Glutamatergic neuron (in vitro differentiated cells): Measurements from ENCODE around the gene NBAS. TPM values are rescaled to one million over a fixed set of nuclear protein-coding genes. Genes with fewer than 3 reads are reported as not detected.

Source experiments
- DNase-seq: peaks from one replicate; pipeline ENCODE4 v3.0.0; 2022
- H3K27ac Mint-ChIP-seq: one replicate; pipeline ENCODE4 v1.8.0; 2020; ENCODE audit warnings: mild to moderate bottlenecking, mixed read lengths, inconsistent platforms; ENCODE audit not compliant: unreplicated experiment
- H3K27me3 Mint-ChIP-seq: one replicate; pipeline ENCODE4 v1.8.0; 2020; ENCODE audit warnings: mild to moderate bottlenecking, moderate library complexity, mixed read lengths, inconsistent platforms; ENCODE audit not compliant: unreplicated experiment
- H3K36me3 Mint-ChIP-seq: one replicate; pipeline ENCODE4 v1.8.0; 2020; ENCODE audit warnings: mild to moderate bottlenecking, mixed read lengths, inconsistent platforms; ENCODE audit not compliant: unreplicated experiment
- H3K4me1 Mint-ChIP-seq: one replicate; pipeline ENCODE4 v1.8.0; 2020; ENCODE audit warnings: mild to moderate bottlenecking, low read depth, mixed read lengths, inconsistent platforms; ENCODE audit not compliant: unreplicated experiment
- H3K4me3 Mint-ChIP-seq: one replicate; pipeline ENCODE4 v1.8.0; 2020; ENCODE audit warnings: mild to moderate bottlenecking, mixed read lengths, inconsistent platforms; ENCODE audit not compliant: unreplicated experiment
- H3K9me3 Mint-ChIP-seq: one replicate; pipeline ENCODE4 v1.8.0; 2020; ENCODE audit warnings: mild to moderate bottlenecking, moderate library complexity, mixed read lengths, inconsistent platforms; ENCODE audit not compliant: unreplicated experiment
- total RNA-seq: library from RNA; stranded (reverse); fragmentation: NEBNext Ultra II Directional; extraction: Animal tissue kit (Norgen Biotek cat#: 25700); gene quantifications from one replicate; pipeline ENCODE4 v1.2.1, GENCODE V29; 2021; ENCODE audit not compliant: unreplicated experiment
- TF ChIP-seq, protein P1 (sequence below): fragments of 200-600 bp; sonication (generic); IDR thresholded peaks from one replicate; pipeline ENCODE4 v1.5.0; 2021; ENCODE audit not compliant: partially characterized antibody, unreplicated experiment

The NBAS gene
- total RNA-seq, 1 donor from 2014 or later = 46.1 TPM

GRCh38 chr2:15492773-15493325 lies 68.3 kb downstream of the NBAS start:
- TF ChIP-seq, protein P1, sequence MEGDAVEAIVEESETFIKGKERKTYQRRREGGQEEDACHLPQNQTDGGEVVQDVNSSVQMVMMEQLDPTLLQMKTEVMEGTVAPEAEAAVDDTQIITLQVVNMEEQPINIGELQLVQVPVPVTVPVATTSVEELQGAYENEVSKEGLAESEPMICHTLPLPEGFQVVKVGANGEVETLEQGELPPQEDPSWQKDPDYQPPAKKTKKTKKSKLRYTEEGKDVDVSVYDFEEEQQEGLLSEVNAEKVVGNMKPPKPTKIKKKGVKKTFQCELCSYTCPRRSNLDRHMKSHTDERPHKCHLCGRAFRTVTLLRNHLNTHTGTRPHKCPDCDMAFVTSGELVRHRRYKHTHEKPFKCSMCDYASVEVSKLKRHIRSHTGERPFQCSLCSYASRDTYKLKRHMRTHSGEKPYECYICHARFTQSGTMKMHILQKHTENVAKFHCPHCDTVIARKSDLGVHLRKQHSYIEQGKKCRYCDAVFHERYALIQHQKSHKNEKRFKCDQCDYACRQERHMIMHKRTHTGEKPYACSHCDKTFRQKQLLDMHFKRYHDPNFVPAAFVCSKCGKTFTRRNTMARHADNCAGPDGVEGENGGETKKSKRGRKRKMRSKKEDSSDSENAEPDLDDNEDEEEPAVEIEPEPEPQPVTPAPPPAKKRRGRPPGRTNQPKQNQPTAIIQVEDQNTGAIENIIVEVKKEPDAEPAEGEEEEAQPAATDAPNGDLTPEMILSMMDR = no peak
- Mint-ChIP-seq H3K9me3 (no peaks in the 10 kb centered on the region), H3K36me3 (no peaks in the 10 kb centered on the region), H3K4me1 (no peaks in the 10 kb centered on the region), H3K27me3 (peaks cover 2% of the 10 kb centered on the region), H3K27ac (no peak overlapping the region), H3K4me3 (no peak overlapping the region)
- no peak for DNase-seq

- no peaks in the 10 kb centered on the region for H3K9me3 Mint-ChIP-seq
These were observed 74.4 kb downstream of the NBAS start for GRCh38 chr2:15486770-15487169.

GRCh38 chr2:15485949-15486348 lies 75.2 kb downstream of the NBAS start:
- H3K27me3 Mint-ChIP-seq = no peaks in the 10 kb centered on the region
- no peaks in the 10 kb centered on the region for H3K4me1 Mint-ChIP-seq
- TF ChIP-seq, protein P1 = no peak
- H3K36me3 Mint-ChIP-seq = peaks cover 8% of the 10 kb centered on the region
- H3K9me3 Mint-ChIP-seq = no peaks in the 10 kb centered on the region
- no peak overlapping the region for H3K27ac Mint-ChIP-seq
- no peak for DNase-seq
- no peak overlapping the region for H3K4me3 Mint-ChIP-seq

More at GRCh38 chr2:15486770-15487169, 74.4 kb downstream of the NBAS start:
- Mint-ChIP-seq H3K27me3 (no peaks in the 10 kb centered on the region), H3K4me1 (no peaks in the 10 kb centered on the region), H3K36me3 (peaks cover 1% of the 10 kb centered on the region), H3K4me3 (no peak overlapping the region), H3K27ac (no peak overlapping the region)
- no peak for DNase-seq
- TF ChIP-seq, protein P1 = no peak

DNA sequence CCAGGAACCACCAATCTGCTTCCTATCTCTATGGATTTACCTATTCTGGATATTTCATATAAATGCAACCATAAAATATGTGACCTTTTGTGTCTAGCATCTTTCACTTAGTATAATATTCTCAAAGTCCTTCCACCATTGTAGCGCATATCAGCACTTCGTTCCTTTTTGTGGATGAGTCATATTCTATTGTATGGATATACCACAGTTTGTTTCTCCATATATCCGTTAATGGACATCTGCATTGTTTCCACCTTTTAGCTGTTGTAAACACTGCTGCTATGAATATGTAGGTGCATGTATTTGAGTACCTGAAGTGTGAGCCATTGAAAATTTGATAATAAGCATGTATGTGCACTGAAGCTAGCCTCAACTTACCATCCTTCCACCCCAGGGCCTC lies 80.1 kb downstream of the NBAS start:
- DNase-seq = no peak
- peaks cover 11% of the 10 kb centered on the region for H3K36me3 Mint-ChIP-seq
- no peak overlapping the region for H3K4me3 Mint-ChIP-seq
- H3K27me3 Mint-ChIP-seq = no peaks in the 10 kb centered on the region
- TF ChIP-seq, protein P1 = no peak
- no peaks in the 10 kb centered on the region for H3K4me1 Mint-ChIP-seq
- H3K9me3 Mint-ChIP-seq = no peaks in the 10 kb centered on the region
- no peak overlapping the region for H3K27ac Mint-ChIP-seq

- no peak for DNase-seq
- TF ChIP-seq, protein P1 = no peak
- Mint-ChIP-seq H3K4me3 (no peak overlapping the region), H3K36me3 (peaks cover 11% of the 10 kb centered on the region), H3K27me3 (no peaks in the 10 kb centered on the region), H3K9me3 (no peaks in the 10 kb centered on the region), H3K27ac (no peak overlapping the region), H3K4me1 (no peaks in the 10 kb centered on the region)
These were observed 80.6 kb downstream of the NBAS start for GRCh38 chr2:15480552-15480951.
